Measurements from ENCODE around the gene NRCAM. TPM values are rescaled to one million over a fixed set of nuclear protein-coding genes. Genes with fewer than 3 reads are reported as not detected.
A peak's percentile ranks its signal among the peaks of the same experiment; 100 is the strongest.

Gene NRCAM
- total and polyA plus RNA-seq, 2 of the 8 experiments (the other 6 are each of a cell fraction or from before 2014, with no cell fraction given), result 2.7 to 3.8 TPM

- H3K27ac ChIP-seq (ENCODE audit: low read depth, low read length), result no peak overlapping the region
- CTCF ChIA-PET (ENCODE audit: partially characterized antibody), result interaction anchor here (0.6 to 2.0 kb wide), 3 partner anchors 9 to 99 kb away, joined by 3 to 8 read pairs (median 3); no protein-coding TSS in a partner anchor
- POLR2A ChIA-PET (ENCODE audit: partially characterized antibody), result no interaction called here
- TF ChIP-seq, protein P1, sequence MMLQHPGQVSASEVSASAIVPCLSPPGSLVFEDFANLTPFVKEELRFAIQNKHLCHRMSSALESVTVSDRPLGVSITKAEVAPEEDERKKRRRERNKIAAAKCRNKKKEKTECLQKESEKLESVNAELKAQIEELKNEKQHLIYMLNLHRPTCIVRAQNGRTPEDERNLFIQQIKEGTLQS (IDR thresholded peaks at IDR 0.05; ENCODE audit: insufficient read depth, low read depth, low read length), result no peak
- TF ChIP-seq POLR2A (IDR thresholded peaks at IDR 0.05; ENCODE audit: control extremely low read depth in 1 of 2, low read depth in 2 of 2, low read length in 2 of 2) (no peak), NRF1 (IDR thresholded peaks at IDR 0.05; ENCODE audit: low read depth, low read length) (no peak), EGR1 (IDR thresholded peaks at IDR 0.05; ENCODE audit: borderline replicate concordance, low read depth, low read length) (no peak), BCL11A (IDR thresholded peaks at IDR 0.05; ENCODE audit: low read depth in 2 of 2, low read length in 2 of 2) (no peak), YY1 (IDR thresholded peaks at IDR 0.05; ENCODE audit: low read depth, low read length) (no peak), RNF2 (IDR thresholded peaks at IDR 0.05; ENCODE audit: borderline replicate concordance, low read depth, low read length, missing control alignments, poor library complexity, severe bottlenecking) (no peak), TCF12 (IDR thresholded peaks at IDR 0.05; ENCODE audit: low read depth, low read length) (no peak), FOSL1 (IDR thresholded peaks at IDR 0.05; ENCODE audit: insufficient read depth, low read depth, low read length) (no peak), CBX8 (IDR thresholded peaks at IDR 0.05; ENCODE audit: borderline replicate concordance, low read depth, low read length) (no peak), ASH2L (IDR thresholded peaks at IDR 0.05; ENCODE audit: low read length) (no peak), HDAC6 (IDR thresholded peaks at IDR 0.05; ENCODE audit: low read depth, low read length) (no peak), MAFK (IDR thresholded peaks at IDR 0.05; ENCODE audit: low read depth, low read length) (no peak)
- TF ChIP-seq, protein P2, sequence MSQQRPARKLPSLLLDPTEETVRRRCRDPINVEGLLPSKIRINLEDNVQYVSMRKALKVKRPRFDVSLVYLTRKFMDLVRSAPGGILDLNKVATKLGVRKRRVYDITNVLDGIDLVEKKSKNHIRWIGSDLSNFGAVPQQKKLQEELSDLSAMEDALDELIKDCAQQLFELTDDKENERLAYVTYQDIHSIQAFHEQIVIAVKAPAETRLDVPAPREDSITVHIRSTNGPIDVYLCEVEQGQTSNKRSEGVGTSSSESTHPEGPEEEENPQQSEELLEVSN (IDR thresholded peaks at IDR 0.05), result no peak
Observed at GRCh38 chr7:108461840-108462239, 5.6 kb upstream of the NRCAM start.

More at GRCh38 chr7:108461840-108462239, 5.6 kb upstream of the NRCAM start:
- Histone ChIP-seq H3K4me3 (ENCODE audit: extremely low read depth in 1 of 4, insufficient read depth in 2 of 4, low read depth in 3 of 4, low read length in 4 of 4) (no peak overlapping the region), H3K27me3 (replicated peaks in 1 of 4; ENCODE audit: control insufficient read depth in 3 of 4, extremely low read depth in 1 of 4, insufficient read depth in 3 of 4, low read length in 3 of 4) (peaks cover 2 to 17% (median 15%) of the 10 kb centered on the region in 4 experiments), H3K18ac (ENCODE audit: extremely low read depth, low read length) (no peak overlapping the region), H3K14ac (ENCODE audit: insufficient read length) (no peak overlapping the region), H3K4me1 (replicated peaks in 1 of 4; ENCODE audit: control insufficient read depth in 3 of 4, insufficient read depth in 4 of 4, low read length in 3 of 4) (0 out of 7 replicates have a peak, but pooled peaks cover 0 to 2% (median 0%) of the 10 kb centered on the region in 4 experiments), H4K91ac (replicated peaks; ENCODE audit: insufficient read length, low read length) (no peak overlapping the region), H2AFZ (ENCODE audit: low read length) (no peak overlapping the region), H3K23ac (ENCODE audit: insufficient read length) (no peak overlapping the region), H2BK12ac (ENCODE audit: low read depth, low read length) (no peak overlapping the region), H4K8ac (ENCODE audit: extremely low read depth, insufficient read depth, low read length) (no peak overlapping the region), H4K5ac (ENCODE audit: insufficient read length, low read depth, low read length) (no peak overlapping the region), H2BK5ac (ENCODE audit: low read depth, low read length) (no peak overlapping the region), H3K4me2 (ENCODE audit: insufficient read depth in 1 of 2, low read depth in 2 of 2, low read length in 2 of 2) (no peak overlapping the region), H2BK120ac (replicated peaks; ENCODE audit: low read depth, low read length) (no peak overlapping the region), H3K79me2 (ENCODE audit: control insufficient read depth in 1 of 2, insufficient read depth in 2 of 2, low read length in 2 of 2) (no peaks in the 10 kb centered on the region), H2BK15ac (ENCODE audit: low read length) (0 out of 2 replicates have a peak overlapping the region, but pooled peaks have one; percentile 21), H3K9ac (replicated peaks in 1 of 4; ENCODE audit: extremely low read depth in 1 of 4, low read depth in 3 of 4, low read length in 3 of 4) (no peak overlapping the region), H2AK5ac (ENCODE audit: low read depth, low read length) (no peak overlapping the region), H3K23me2 (ENCODE audit: low read depth, low read length) (peaks cover 4% of the 10 kb centered on the region; the same call in 1 of the 2 replicates), H3K4ac (replicated peaks; ENCODE audit: insufficient read length, low read depth, low read length) (no peak overlapping the region), H3K56ac (replicated peaks; ENCODE audit: insufficient read length, low read depth, low read length) (no peak overlapping the region), H3K9me3 (ENCODE audit: insufficient read depth in 2 of 2, low read depth in 1 of 2, low read length in 1 of 2) (no peaks in the 10 kb centered on the region), H3K36me3 (ENCODE audit: control insufficient read depth in 2 of 4, insufficient read depth in 4 of 4, low read length in 3 of 4) (no peaks in the 10 kb centered on the region), H3K79me1 (ENCODE audit: low read depth, low read length) (no peaks in the 10 kb centered on the region), H4K20me1 (replicated peaks in 1 of 2; ENCODE audit: control insufficient read depth in 1 of 2, insufficient read depth in 2 of 2, low read length in 2 of 2) (no peaks in the 10 kb centered on the region), H2BK20ac (ENCODE audit: low read length) (no peak overlapping the region)
- no peak for FAIRE-seq
- no peak for DNase-seq (ENCODE audit: low read depth in 1 of 2, low spot score in 2 of 2)
- 88% methylated on average over 3 of the region's 3 CpGs; no CpG with 5 or more reads in 1 of the 2 experiments for WGBS, 2 experiments (ENCODE audit: extremely low coverage in 1 of 2, insufficient coverage in 1 of 2, insufficient read length in 1 of 2, insufficient replicate concordance in 2 of 2, low coverage in 1 of 2, low lambda C conversion rate in 2 of 2, missing lambda C conversion rate in 1 of 2)

All from H1 (cell line).